Measurements from ENCODE around the gene NCOR2. TPM values are rescaled to one million over a fixed set of nuclear protein-coding genes. Genes with fewer than 3 reads are reported as not detected.

The NCOR2 gene
- total RNA-seq, 1 donor from 2014 or later, result 20.3 TPM

DNA sequence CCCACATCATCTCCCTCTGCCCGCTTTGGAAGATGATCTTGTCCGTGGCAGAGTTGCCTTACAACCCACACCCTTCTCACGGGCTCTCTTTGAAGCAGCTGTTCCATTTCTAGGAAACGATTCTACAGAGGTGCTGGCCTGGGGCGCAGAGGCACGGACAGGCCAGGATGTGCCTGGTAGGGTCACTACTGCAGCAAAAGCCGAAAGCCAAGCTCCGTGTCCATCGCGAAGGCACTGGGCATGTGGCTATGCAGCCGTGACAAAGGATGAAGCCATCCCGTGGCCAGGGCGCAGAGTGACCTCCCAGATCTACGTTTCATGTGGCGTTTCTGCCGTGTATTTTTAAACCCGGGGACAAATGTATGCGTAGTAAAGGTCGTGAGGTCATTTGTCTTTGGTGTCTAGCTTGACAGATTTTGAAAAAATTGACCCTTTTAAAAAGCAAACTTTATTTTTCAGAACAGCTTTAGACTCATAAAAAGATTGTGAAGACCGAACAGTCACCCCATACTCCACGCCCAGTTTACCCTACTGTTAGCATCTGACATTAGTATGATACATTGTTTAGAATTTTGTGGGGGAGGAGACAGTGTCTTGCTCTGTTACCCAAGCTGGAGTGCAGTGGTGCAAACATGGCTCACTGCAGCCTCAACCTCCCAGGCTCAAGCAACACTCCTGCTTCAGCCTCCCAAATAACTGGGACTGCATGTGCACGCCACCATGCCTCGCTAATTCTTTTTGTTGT, 40.4 kb upstream of the NCOR2 start:
- DNase-seq (ENCODE audit: low read depth) (peak; percentile 73), FAIRE-seq (no peak)
- H3K36me3 ChIP-seq (ENCODE audit: control insufficient read depth, insufficient read depth, low read length), result no peaks in the 10 kb centered on the region
- H3K27me3 ChIP-seq (ENCODE audit: control insufficient read depth, insufficient read depth, low read length), result peaks cover 7% of the 10 kb centered on the region
- TF ChIP-seq, protein P1, sequence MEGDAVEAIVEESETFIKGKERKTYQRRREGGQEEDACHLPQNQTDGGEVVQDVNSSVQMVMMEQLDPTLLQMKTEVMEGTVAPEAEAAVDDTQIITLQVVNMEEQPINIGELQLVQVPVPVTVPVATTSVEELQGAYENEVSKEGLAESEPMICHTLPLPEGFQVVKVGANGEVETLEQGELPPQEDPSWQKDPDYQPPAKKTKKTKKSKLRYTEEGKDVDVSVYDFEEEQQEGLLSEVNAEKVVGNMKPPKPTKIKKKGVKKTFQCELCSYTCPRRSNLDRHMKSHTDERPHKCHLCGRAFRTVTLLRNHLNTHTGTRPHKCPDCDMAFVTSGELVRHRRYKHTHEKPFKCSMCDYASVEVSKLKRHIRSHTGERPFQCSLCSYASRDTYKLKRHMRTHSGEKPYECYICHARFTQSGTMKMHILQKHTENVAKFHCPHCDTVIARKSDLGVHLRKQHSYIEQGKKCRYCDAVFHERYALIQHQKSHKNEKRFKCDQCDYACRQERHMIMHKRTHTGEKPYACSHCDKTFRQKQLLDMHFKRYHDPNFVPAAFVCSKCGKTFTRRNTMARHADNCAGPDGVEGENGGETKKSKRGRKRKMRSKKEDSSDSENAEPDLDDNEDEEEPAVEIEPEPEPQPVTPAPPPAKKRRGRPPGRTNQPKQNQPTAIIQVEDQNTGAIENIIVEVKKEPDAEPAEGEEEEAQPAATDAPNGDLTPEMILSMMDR (IDR thresholded peaks at IDR 0.05; ENCODE audit: insufficient read depth, low read length, severe bottlenecking), result no peak
- no peak overlapping the region for H3K4me3 ChIP-seq (ENCODE audit: low read depth, low read length)

DNA sequence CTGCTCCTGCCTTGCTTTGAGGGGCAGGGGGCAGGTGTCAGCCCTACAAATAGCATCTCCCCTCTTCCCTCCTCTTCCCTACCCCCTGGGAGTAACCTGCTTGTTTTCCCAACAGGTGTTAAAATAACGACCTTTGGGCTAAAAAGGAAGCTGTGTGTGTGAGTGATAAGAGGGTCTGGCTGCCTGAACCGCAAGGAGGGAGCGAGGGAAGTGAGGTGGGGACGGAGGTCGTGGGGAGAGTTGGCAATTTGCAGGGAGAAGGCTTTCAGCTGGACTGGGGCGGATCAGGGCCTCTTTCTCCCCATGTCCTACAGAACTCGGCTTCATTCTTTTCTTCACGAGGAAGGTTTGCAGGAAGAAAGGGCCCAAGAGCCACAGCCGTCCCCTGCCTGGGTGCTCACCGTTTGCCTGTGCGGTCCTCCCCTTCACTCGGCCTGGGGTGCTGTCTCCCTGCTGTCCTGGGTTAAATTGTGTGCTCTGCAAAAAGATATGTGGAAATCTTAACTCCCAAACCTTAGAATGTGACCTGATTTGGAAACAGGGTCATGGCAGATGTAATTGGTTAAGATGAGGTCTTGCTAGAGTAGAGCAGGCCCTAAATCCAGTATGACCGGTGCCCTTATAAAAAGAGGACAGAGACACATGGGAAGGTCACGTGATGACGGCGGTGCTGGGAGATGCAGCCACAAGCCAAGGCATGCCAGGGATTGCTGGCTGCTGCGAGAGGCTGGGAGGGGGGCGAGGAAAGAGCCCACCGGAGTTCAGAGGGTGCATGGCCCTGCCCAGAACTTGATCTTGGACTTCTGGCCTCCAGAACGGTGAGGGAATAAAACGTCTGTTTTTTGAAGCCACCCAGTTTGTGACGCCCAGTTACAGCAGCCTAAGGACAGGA, 38.7 kb upstream of the NCOR2 start:
- Histone ChIP-seq H3K27me3 (ENCODE audit: control insufficient read depth, insufficient read depth, low read length) (peaks cover 5% of the 10 kb centered on the region), H3K36me3 (ENCODE audit: control insufficient read depth, insufficient read depth, low read length) (no peaks in the 10 kb centered on the region), H3K4me3 (ENCODE audit: low read depth, low read length) (no peak overlapping the region)
- TF ChIP-seq, protein P1 (IDR thresholded peaks at IDR 0.05; ENCODE audit: insufficient read depth, low read length, severe bottlenecking), result no peak
- no peak for FAIRE-seq
- DNase-seq (ENCODE audit: low read depth), result no peak

DNA sequence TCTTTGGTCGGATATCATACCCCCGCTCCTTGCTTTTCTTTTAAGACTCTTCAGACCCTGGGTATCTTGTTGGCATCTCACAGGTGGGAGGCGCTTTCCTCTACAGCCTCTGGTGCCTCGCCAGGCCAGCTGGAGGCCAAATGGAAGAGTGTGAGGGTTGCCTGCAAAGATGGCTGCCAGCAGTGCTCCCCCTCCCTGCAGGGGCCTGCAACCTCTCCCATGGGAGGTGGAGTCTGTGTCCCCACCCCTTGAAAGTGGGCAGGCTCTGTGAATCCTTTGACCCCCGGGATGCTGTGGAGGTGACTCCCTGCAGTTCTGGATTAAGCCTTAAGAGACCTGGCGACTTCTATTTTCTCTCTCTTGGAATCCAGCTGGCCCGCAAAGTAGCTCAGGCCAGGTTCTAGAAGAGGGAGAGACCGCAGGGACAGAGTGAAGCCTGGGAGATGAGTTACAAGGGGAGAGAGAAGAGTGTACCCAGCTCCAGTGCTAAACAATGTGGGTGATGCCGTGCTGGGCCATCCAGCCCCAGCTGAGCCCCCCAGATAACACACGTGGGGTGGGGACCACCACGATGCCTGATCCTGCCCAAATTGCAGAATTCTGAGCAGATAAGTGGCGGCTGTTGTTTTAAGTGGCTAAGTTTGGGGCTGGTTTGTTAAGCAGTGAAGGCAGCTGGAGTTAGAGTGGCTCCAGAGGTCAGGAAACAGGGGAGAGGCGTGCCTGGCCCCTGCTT, 37.9 kb upstream of the NCOR2 start:
- no peak for DNase-seq (ENCODE audit: low read depth)
- FAIRE-seq, result no peak
- Histone ChIP-seq H3K4me3 (ENCODE audit: low read depth, low read length) (no peak overlapping the region), H3K27me3 (ENCODE audit: control insufficient read depth, insufficient read depth, low read length) (peaks cover 5% of the 10 kb centered on the region), H3K36me3 (ENCODE audit: control insufficient read depth, insufficient read depth, low read length) (no peaks in the 10 kb centered on the region)
- TF ChIP-seq, protein P1 (IDR thresholded peaks at IDR 0.05; ENCODE audit: insufficient read depth, low read length, severe bottlenecking), result no peak

DNA sequence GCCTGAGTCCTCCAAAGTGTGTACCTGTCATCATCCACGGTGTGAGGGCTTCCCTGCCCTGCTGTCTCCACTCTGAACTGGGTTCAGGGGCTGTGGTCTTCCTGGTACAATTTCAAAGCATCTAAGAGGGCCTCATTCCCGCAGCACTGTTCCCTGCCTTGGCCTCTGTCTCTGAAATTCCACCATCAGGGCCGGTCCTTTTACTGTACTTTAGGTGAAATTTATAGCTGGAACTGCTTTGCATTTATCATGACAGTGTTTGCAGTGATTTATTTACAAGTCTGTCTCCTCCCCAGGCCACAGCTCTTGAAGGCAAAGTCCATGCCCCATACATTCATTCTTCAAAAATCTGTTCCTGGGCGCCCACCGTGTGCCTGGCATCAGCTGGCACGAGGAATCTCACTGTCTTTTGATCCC, 36.9 kb upstream of the NCOR2 start:
- Histone ChIP-seq H3K4me3 (ENCODE audit: low read depth, low read length) (no peak overlapping the region), H3K27me3 (ENCODE audit: control insufficient read depth, insufficient read depth, low read length) (no peaks in the 10 kb centered on the region), H3K36me3 (ENCODE audit: control insufficient read depth, insufficient read depth, low read length) (no peaks in the 10 kb centered on the region)
- no peak for FAIRE-seq
- TF ChIP-seq, protein P1 (IDR thresholded peaks at IDR 0.05; ENCODE audit: insufficient read depth, low read length, severe bottlenecking), result no peak
- DNase-seq (ENCODE audit: low read depth), result no peak

DNA sequence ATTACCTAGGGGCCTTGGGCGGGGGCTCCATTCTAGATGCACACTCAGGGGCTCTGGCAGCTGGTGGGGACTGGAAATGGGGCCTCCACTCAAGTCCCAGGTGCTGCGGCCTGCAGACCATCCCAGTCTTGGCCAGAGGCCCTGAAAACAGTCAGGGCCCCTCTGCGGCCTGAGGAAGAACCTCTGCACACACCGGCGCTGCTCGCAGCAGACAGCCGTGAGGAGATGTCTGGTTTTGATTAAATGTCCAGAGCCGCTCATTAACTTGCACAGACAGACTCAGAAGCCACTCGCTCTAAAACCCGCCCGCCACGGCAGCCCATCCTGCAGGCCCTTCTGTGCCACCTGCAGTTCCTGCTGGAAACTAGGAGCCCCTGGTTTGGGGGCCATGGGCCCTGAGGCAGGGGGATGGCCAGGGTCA, 36.4 kb upstream of the NCOR2 start:
- no peak for DNase-seq (ENCODE audit: low read depth)
- H3K4me3 ChIP-seq (ENCODE audit: low read depth, low read length), result no peak overlapping the region
- H3K27me3 ChIP-seq (ENCODE audit: control insufficient read depth, insufficient read depth, low read length), result no peaks in the 10 kb centered on the region
- FAIRE-seq, result no peak
- no peaks in the 10 kb centered on the region for H3K36me3 ChIP-seq (ENCODE audit: control insufficient read depth, insufficient read depth, low read length)
- TF ChIP-seq, protein P1 (IDR thresholded peaks at IDR 0.05; ENCODE audit: insufficient read depth, low read length, severe bottlenecking), result no peak

Measured in bronchial epithelial cell (primary cell).